GM19193 (cell line): ENCODE measurements around the gene KANK2.

ENCODE experiments used
- POLR2A ChIP-seq: IDR thresholded peaks from 4 replicates; pipeline ENCODE4 v1.6.1; 2011; ENCODE audit not compliant: insufficient read depth, insufficient read length; ENCODE audit errors: extremely low read depth

The KANK2 gene

GRCh38 chr19:11234486-11235075 lies 37.2 kb upstream of the KANK2 start:
- no peak for TF ChIP-seq POLR2A

GRCh38 chr19:11233073-11233472 lies 35.7 kb upstream of the KANK2 start:
- no peak for TF ChIP-seq POLR2A

DNA sequence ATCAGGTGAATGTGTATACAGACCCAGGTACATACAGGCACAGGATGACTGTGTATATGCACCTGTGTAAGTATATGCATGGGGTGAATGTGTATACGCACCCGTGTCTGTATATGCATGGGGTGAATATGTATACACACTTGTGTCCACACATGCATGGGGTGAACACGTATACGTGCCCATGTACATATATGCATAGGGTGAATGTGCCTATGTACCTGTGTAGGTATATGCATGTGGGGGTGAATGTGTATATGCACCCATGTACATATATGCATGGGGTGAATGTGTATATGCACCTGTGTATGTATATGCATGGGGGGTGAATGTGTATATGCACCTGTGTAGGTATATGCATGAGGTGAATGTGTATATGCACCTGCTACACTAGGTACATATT lies 35.2 kb upstream of the KANK2 start:
- TF ChIP-seq POLR2A: no peak

GRCh38 chr19:11230621-11231386 lies 33.5 kb upstream of the KANK2 start:
- no peak for TF ChIP-seq POLR2A

GRCh38 chr19:11227195-11227886 lies 30.0 kb upstream of the KANK2 start:
- TF ChIP-seq POLR2A: no peak

GRCh38 chr19:11226716-11227166 lies 29.4 kb upstream of the KANK2 start:
- TF ChIP-seq POLR2A: no peak

DNA sequence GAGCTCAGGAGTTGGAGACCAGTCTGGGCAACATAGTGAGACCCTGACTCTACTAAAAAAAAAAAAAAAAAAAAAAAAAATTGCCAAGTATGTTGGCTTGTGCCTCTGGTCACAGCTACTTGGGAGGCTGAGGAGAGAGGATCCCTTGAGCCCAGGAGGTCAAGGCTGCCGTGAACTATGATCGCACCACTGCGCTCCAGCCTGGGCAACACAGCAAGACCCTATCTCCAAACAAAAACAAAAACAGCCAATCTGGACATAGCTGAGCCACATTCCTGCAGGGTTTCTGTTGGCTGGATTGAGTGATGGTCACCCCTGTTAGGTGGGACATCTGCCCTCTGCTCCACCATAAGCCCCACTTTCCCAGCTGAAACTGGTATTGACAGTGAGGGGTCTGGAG lies 28.5 kb upstream of the KANK2 start:
- no peak for TF ChIP-seq POLR2A

DNA sequence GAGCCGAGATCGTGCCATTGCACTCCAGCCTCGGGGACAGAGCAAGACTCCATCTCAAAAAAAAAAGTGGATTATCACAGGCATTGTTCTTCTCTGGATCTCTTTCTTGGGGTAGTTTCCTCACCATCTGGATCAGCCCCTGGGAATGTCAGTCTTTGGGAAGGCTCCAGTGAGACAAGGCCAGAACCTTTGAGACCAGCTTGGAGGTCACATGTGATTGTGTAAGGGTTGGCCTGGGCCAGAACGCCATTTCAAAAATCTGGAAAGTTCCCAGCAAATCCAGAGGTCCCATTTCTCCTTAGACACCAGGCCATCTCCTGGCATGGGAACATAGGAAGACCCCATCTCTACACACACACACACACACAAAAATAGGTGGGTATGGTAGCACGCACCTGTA lies 27.8 kb upstream of the KANK2 start:
- no peak for TF ChIP-seq POLR2A

GRCh38 chr19:11224429-11224828 lies 27.1 kb upstream of the KANK2 start:
- no peak for TF ChIP-seq POLR2A

GRCh38 chr19:11223200-11223599 lies 25.9 kb upstream of the KANK2 start:
- no peak for TF ChIP-seq POLR2A

DNA sequence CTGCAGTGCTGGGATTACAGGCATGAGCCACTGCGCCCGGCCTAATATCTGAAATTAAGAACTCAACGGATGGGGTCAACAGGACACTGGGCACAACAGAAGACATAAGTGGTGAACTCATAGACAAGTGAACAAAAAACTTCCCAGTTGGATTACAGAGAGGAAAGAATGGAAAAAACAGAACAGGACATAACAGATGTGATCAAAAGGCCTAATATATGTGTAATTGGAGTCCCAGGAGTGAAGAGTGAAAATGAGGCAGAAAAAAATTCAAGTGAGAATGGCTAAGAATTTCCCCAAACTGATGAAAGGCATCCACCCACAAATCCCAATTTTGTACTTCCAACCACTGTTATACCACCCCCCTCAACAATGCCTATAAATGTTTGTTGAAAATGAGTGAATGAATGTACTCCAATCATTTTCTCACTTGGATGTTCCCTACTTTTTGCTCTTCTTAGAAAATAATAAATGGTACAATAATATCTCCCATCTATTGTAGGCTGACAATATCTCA lies 23.8 kb upstream of the KANK2 start:
- no peak for TF ChIP-seq POLR2A

DNA sequence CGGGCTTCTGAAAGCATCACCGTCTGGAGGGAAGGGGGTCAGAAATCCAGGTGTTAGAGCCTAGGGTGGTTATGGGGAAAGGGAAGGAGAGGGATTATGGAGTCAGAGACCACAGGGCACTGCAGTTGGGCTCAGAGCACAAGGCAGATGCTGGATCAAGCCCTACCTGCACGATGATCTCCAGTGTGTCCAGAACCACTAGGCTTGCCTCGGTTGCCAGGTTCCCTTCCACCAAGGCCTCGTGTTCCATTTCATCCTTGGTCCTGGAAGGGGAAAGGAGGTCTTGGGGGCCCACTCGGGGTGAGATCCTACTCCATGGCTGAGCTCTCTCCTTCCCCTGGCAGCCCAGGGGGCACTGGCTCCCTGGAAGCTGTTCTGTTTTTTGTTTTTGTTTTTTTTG lies 17.0 kb upstream of the KANK2 start:
- no peak for TF ChIP-seq POLR2A

DNA sequence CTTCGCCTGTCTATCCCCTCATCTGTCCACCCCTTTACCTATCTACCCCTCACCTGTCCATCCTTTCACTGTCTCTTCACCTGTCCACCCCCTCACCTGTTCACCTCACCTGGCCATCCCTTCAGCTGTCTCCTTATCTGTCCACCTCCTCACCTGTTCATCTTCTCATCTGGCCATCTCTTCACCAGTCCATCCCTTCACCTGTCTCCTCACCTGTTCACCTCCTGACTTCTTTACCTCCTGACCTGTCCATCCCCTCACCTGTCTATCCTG lies 13.2 kb upstream of the KANK2 start:
- TF ChIP-seq POLR2A: no peak

GRCh38 chr19:11209839-11210655 lies 12.7 kb upstream of the KANK2 start:
- TF ChIP-seq POLR2A: no peak
